K562 (cell line): ENCODE measurements around the gene RRAD. TPM values are rescaled to one million over a fixed set of nuclear protein-coding genes. Genes with fewer than 3 reads are reported as not detected.

Experiments used
- CBX1 ChIP-seq: sonication (generic); IDR thresholded peaks from 2 replicates; pipeline ENCODE4 v1.6.1; 2016; ENCODE audit warnings: antibody characterized with exemption, low read depth, mild to moderate bottlenecking
- E2F4 ChIP-seq: sonication (generic); formaldehyde crosslinking; IDR thresholded peaks from 2 replicates; pipeline ENCODE4 v1.8.0; 2022; ENCODE audit warnings: mild to moderate bottlenecking, low read depth, missing genetic modification reagents
- ELF2 ChIP-seq: fragments of 250-450 bp; sonication (Bioruptor Pico); IDR thresholded peaks from 2 replicates; pipeline ENCODE4 v1.5.0; 2021; ENCODE audit warnings: mild to moderate bottlenecking
- ELK1 ChIP-seq: sonication (generic); formaldehyde crosslinking; IDR thresholded peaks from 2 replicates; pipeline ENCODE4 v1.8.1; 2022; ENCODE audit warnings: missing genetic modification reagents
- MGA ChIP-seq: fragments of 450-650 bp; IDR thresholded peaks from 2 replicates; pipeline ENCODE4 v1.6.1; 2016; ENCODE audit warnings: mild to moderate bottlenecking, moderate library complexity
- SIN3A ChIP-seq, 2 experiments: fragments of 150-350 bp in 1 of 2; IDR thresholded peaks; 2 replicates each; pipeline ENCODE4 v1.6.1; 2011 to 2016; ENCODE audit warnings: borderline replicate concordance in 2 of 2, low read depth in 2 of 2, low read length in 2 of 2, mild to moderate bottlenecking in 2 of 2, moderate library complexity in 2 of 2; ENCODE audit not compliant: control insufficient read depth in 1 of 2
- TFAM ChIP-seq: fragments of 250-450 bp; sonication (Bioruptor Pico); conservative IDR thresholded peaks from 2 replicates; pipeline ENCODE4 v1.5.0; 2021; ENCODE audit warnings: mild to moderate bottlenecking, moderate library complexity
- ZNF384 ChIP-seq: IDR thresholded peaks from 2 replicates; pipeline ENCODE4 v1.6.1; 2012; ENCODE audit warnings: low read depth, low read length, improper control_type of control experiment
- polyA plus RNA-seq, 8 experiments: library from polyadenylated mRNA; depleted of rRNA in 4 of 8; stranded (reverse) in 5 of 8; unstranded in 3 of 8; fragments of >200 nt; fragmentation: Nextera tagmentation in 2 of 8; fragmentation: Illumina TruSeq in 1 of 8; extraction: Ambion mirVana in 2 of 8; extraction: Trizol in 1 of 8; gene quantifications; 2 replicates each; pipeline versions ENCODE4 v1.2.1 to v1.2.3, GENCODE V29; 2011 to 2014; ENCODE audit warnings: inconsistent platforms in 1 of 8, missing spikeins in 1 of 8
- total RNA-seq, 7 experiments: library from RNA; depleted of rRNA in 6 of 7; stranded (reverse); fragments of >200 nt in 6 of 7; fragmentation: Illumina TruSeq in 2 of 7; extraction: Trizol in 2 of 7; gene quantifications; 2 replicates each; pipeline versions ENCODE4 v1.2.1 to v1.2.3, GENCODE V29; 2011 to 2021; ENCODE audit warnings: low replicate concordance in 1 of 7
- TF ChIP-seq, protein P1 (sequence below): fragments of 250-450 bp; sonication (Bioruptor Pico); IDR thresholded peaks from 2 replicates; pipeline ENCODE4 v1.8.0; 2022; ENCODE audit warnings: inconsistent platforms

RRAD gene
- total and polyA plus RNA-seq, 9 of the 15 experiments (the other 6 are each of a cell fraction or from before 2014, with no cell fraction given) = 0.09 to 0.20 (median 0.13) TPM; not detected in 5

GRCh38 chr16:66880288-66881013 is 44.9 kb downstream of the RRAD start, which contains the start of gene PDP2 (continued):
- TF ChIP-seq E2F4 = no peak
- TF ChIP-seq MGA = peak; percentile 73
- TF ChIP-seq TFAM (CRISPR knock-in tag) = no peak
- TF ChIP-seq, protein P1, sequence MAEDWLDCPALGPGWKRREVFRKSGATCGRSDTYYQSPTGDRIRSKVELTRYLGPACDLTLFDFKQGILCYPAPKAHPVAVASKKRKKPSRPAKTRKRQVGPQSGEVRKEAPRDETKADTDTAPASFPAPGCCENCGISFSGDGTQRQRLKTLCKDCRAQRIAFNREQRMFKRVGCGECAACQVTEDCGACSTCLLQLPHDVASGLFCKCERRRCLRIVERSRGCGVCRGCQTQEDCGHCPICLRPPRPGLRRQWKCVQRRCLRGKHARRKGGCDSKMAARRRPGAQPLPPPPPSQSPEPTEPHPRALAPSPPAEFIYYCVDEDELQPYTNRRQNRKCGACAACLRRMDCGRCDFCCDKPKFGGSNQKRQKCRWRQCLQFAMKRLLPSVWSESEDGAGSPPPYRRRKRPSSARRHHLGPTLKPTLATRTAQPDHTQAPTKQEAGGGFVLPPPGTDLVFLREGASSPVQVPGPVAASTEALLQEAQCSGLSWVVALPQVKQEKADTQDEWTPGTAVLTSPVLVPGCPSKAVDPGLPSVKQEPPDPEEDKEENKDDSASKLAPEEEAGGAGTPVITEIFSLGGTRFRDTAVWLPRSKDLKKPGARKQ (CRISPR knock-in tag) = no peak
- TF ChIP-seq ZNF384 = peak; percentile 2; the same call in 1 of the 2 replicates
- TF ChIP-seq SIN3A (IDR thresholded peaks at IDR 0.05; ENCODE audit: borderline replicate concordance in 2 of 2, control insufficient read depth in 1 of 2, low read depth in 2 of 2, low read length in 2 of 2) = peak; percentile 81 to 94; a peak in 3 of 4 replicates
- no peak for TF ChIP-seq CBX1
- no peak for TF ChIP-seq ELK1
- TF ChIP-seq ELF2 (CRISPR knock-in tag) = no peak
